ENCODE results near the gene GTF3C5.

- TF ChIP-seq CTCF (conservative IDR thresholded peaks at IDR 0.05) (no peak), EZH2 (IDR thresholded peaks at IDR 0.05; ENCODE audit: low read depth) (no peak)
Observed at GRCh38 chr9:132993511-132993939, 37.3 kb upstream of the GTF3C5 start.

Measured in PC-9 (cell line).